SK-N-SH treated with all-trans-retinoic acid at 6 μM for 48 hours (cell line): ENCODE data around the gene MAPK10.

Experiments used
- ISL1 ChIP-seq: fragments of 250-450 bp; sonication (Bioruptor Pico); IDR thresholded peaks from 2 replicates; pipeline ENCODE4 v2.1.2; 2022; ENCODE audit warnings: mild to moderate bottlenecking, moderate library complexity
- OSR1 ChIP-seq: fragments of 250-450 bp; sonication (Bioruptor Pico); IDR thresholded peaks from 2 replicates; pipeline ENCODE4 v1.8.0; 2022; ENCODE audit warnings: moderate library complexity, mild to moderate bottlenecking, inconsistent platforms
- RARB ChIP-seq: fragments of 250-450 bp; sonication (Bioruptor Pico); IDR thresholded peaks from 2 replicates; pipeline ENCODE4 v1.8.0; 2021; ENCODE audit warnings: mild to moderate bottlenecking, moderate library complexity
- TCF4 ChIP-seq: fragments of 250-450 bp; sonication (Bioruptor Pico); IDR thresholded peaks from 2 replicates; pipeline ENCODE4 v1.8.0; 2021; ENCODE audit warnings: mild to moderate bottlenecking, moderate library complexity, borderline replicate concordance
- ZNF70 ChIP-seq: fragments of 450-650 bp; formaldehyde crosslinking; IDR thresholded peaks from 2 replicates; pipeline ENCODE4 v1.5.0; 2020; ENCODE audit warnings: mild to moderate bottlenecking, moderate library complexity
- ZNF8 ChIP-seq: fragments of 450-650 bp; formaldehyde crosslinking; IDR thresholded peaks from 2 replicates; pipeline ENCODE4 v1.5.0; 2020; ENCODE audit warnings: mild to moderate bottlenecking, moderate library complexity
- TF ChIP-seq, protein P1 (sequence below): fragments of 250-450 bp; sonication (Bioruptor Pico); IDR thresholded peaks from 2 replicates; pipeline ENCODE4 v1.5.1; 2020; ENCODE audit warnings: low read depth, mild to moderate bottlenecking, moderate library complexity

GRCh38 chr4:86315579-86315978, 44.3 kb downstream of the MAPK10 start:
- no peak for TF ChIP-seq RARB (CRISPR knock-in tag)
- no peak for TF ChIP-seq ISL1 (CRISPR knock-in tag)
- TF ChIP-seq ZNF8 = no peak
- no peak for TF ChIP-seq OSR1 (CRISPR knock-in tag)
- TF ChIP-seq, protein P1, sequence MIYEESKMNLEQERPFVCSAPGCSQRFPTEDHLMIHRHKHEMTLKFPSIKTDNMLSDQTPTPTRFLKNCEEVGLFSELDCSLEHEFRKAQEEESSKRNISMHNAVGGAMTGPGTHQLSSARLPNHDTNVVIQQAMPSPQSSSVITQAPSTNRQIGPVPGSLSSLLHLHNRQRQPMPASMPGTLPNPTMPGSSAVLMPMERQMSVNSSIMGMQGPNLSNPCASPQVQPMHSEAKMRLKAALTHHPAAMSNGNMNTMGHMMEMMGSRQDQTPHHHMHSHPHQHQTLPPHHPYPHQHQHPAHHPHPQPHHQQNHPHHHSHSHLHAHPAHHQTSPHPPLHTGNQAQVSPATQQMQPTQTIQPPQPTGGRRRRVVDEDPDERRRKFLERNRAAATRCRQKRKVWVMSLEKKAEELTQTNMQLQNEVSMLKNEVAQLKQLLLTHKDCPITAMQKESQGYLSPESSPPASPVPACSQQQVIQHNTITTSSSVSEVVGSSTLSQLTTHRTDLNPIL (CRISPR knock-in tag) = no peak
- TF ChIP-seq TCF4 = no peak
- no peak for TF ChIP-seq ZNF70
